Pancreas (tissue), 10 donors: ENCODE data around the gene GFI1. TPM values are rescaled to one million over a fixed set of nuclear protein-coding genes. Genes with fewer than 3 reads are reported as not detected.

Experiments used
- ATAC-seq, 4 donors: fragments of 200-7000 bp; cut with Tn5 transposase; one replicate each; pipeline versions ENCODE4 v1.8.0 to v1.9.1; 2020; ENCODE audit warnings: mild to moderate bottlenecking in 4 of 4, moderate library complexity in 4 of 4
- DNase-seq, 6 donors: peaks; one replicate each; pipeline ENCODE4 v3.0.0-alpha.2; 2020
- FAIRE-seq: peaks from 2 replicates; lab custom pipeline; 2012; peaks lifted over from hg19 to GRCh38; lab: Jason Lieb, UNC
- H3K27ac ChIP-seq, 4 donors: fragments of 200-600 bp; sonication (generic); 1 replicate in 3 of 4; 2 replicates in 1 of 4; pipeline versions ENCODE4 v1.5.0 to v1.8.0; 2020
- H3K27me3 ChIP-seq, 4 donors: fragments of 200-600 bp; one replicate each; pipeline ENCODE4 v1.8.0; 2021
- H3K36me3 ChIP-seq, 3 donors: fragments of 200-600 bp; sonication (generic) in 1 of 3; one replicate each; pipeline versions ENCODE4 v1.5.0 to v1.8.0; 2020 to 2021
- H3K4me1 ChIP-seq, 3 donors: fragments of 200-600 bp; one replicate each; pipeline ENCODE4 v1.8.0; 2021
- H3K4me3 ChIP-seq, 4 donors: fragments of 200-600 bp; sonication (generic) in 2 of 4; one replicate each; pipeline versions ENCODE4 v1.5.0 to v1.8.0; 2020 to 2021
- H3K9me3 ChIP-seq, 4 donors: fragments of 200-600 bp; one replicate each; pipeline ENCODE4 v1.8.0; 2021
- CTCF ChIP-seq, 4 donors: fragments of 200-600 bp; sonication (generic) in 3 of 4; IDR thresholded peaks; one replicate each; pipeline versions ENCODE4 v1.5.0 to v1.8.0; 2021; ENCODE audit warnings: antibody characterized with exemption in 4 of 4
- WGBS, 2 donors: extraction: QIAGEN DNeasy Blood & Tissue Kit; methylation state at CpG; one replicate each; pipeline ENCODE4 v1.1.7; 2013; 5-methylcytosine and 5-hydroxymethylcytosine counted together
- intact Hi-C, 3 donors: fragments of 100-400 bp; cut with DNase I; formaldehyde crosslinking; loops; one replicate each; pipeline versions ENCODE4 v1.11.1 to v1.14.2; 2022
- polyA plus RNA-seq, 2 donors: library from polyadenylated mRNA; stranded (reverse); fragments of 200-250 nt; gene quantifications; one replicate each; pipeline ENCODE4 v1.2.3, GENCODE V29; 2013
- total RNA-seq, 6 donors: library from RNA; stranded (reverse); fragmentation: NEBNext Ultra II Directional in 4 of 6; extraction: Animal tissue kit (Norgen Biotek cat#: 25700) in 4 of 6; gene quantifications; one replicate each; pipeline versions ENCODE4 v1.2.1 to v1.2.4, GENCODE V29; 2021 to 2023
- donor health status: healthy with polysubstance abuse.
- donor health status: DM: no; HTN: no; CAD: no; lungs with moderate emphysema.
- donor health status: DM: no; HTN: no; CAD: no.
- donor health status: control.
- donor health status: control.
- donor health status: Bipolar disorder and iron deficiency.
- donor health status: DM: yes; HTN: yes; CAD: no.
- donor health status: DM: no; HTN: no; CAD: no.
- donor health status: DM: no; HTN: no; CAD: no.
- donor health status: DM: yes; HTN: yes; CAD: no.

Gene GFI1
- total and polyA plus RNA-seq, 8 donors: 5.2 to 7.4 (median 6.0) TPM

DNA sequence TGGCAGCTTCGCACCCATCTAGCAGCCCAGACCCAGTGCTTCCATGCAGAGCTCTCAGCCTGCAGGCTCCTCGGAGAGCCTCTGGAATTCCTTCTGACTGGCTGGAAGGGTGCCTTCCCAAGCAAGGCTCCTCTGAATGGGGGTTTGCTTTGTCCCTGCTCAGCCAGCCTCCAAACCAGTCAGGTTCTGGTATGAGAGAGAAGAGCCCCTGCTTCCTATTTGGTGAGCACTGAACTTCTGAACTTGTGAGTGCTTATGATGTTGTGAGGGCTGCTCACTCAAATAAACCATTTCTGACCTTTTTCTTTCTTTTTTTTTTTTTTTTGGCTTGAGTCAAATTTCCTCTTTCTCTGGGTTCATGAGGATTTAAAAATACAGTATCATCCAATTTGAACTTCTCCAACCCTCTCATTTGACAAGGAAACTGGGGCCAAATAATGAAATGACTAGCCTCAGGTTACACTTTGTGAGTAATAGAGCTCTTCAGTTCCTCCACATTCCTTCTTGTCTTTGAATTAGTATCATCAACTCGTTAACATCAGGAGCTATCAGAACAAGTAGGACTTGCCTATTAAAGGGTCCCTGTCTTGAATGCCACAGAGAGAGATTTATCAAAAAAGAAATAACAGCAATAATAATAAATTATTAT, 39.6 kb downstream of the GFI1 start:
- Histone ChIP-seq H3K27ac (no peak overlapping the region), H3K27me3 (no peaks in the 10 kb centered on the region), H3K4me3 (no peak overlapping the region), H3K4me1 (no peaks in the 10 kb centered on the region), H3K36me3 (no peaks in the 10 kb centered on the region), H3K9me3 (no peaks in the 10 kb centered on the region)
- FAIRE-seq (no peak), DNase-seq (no peak), ATAC-seq (no peak)
- TF ChIP-seq CTCF (IDR thresholded peaks at IDR 0.05): no peak
- WGBS, 2 donors: 59 to 70% methylated on average over 3 of the region's 3 CpGs
- intact Hi-C loops: no loop called here

GRCh38 chr1:92446546-92446945, 40.2 kb downstream of the GFI1 start:
- intact Hi-C loops: no loop called here
- DNase-seq: no peak
- H3K9me3 ChIP-seq: no peaks in the 10 kb centered on the region
- no peak for TF ChIP-seq CTCF (IDR thresholded peaks at IDR 0.05)
- H3K27ac ChIP-seq: no peak overlapping the region
- no peak for ATAC-seq
- no peaks in the 10 kb centered on the region for H3K27me3 ChIP-seq
- H3K4me3 ChIP-seq: no peak overlapping the region
- FAIRE-seq: no peak
- WGBS, 2 donors: 22 to 35% methylated on average over 2 of the region's 2 CpGs
- H3K4me1 ChIP-seq: no peaks in the 10 kb centered on the region
- H3K36me3 ChIP-seq: no peaks in the 10 kb centered on the region

DNA sequence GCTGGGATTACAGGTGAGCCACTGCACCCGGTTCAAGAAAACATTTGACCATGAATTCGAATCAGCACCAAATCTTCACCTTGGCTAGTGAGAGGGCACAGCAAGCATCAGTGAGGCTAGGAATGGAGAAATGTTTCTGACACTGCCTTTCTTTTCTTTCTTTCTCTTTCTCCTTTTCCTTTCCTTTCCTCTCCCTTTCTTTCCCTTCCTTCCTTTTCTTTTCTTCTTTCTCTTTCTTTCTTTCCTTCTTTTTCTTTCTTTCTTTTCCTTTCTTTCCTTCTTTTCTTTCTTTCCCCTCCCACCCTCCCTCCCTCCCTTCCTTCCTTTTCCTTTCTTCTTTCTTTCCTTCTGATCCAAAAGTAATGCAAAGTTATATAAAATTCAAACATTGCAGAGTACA, 40.9 kb downstream of the GFI1 start:
- 71 to 88% methylated on average over 2 of the region's 2 CpGs for WGBS, 2 donors
- Histone ChIP-seq H3K36me3 (no peaks in the 10 kb centered on the region), H3K9me3 (no peaks in the 10 kb centered on the region), H3K27ac (no peak overlapping the region), H3K4me1 (no peaks in the 10 kb centered on the region), H3K4me3 (no peak overlapping the region), H3K27me3 (no peaks in the 10 kb centered on the region)
- DNase-seq (no peak), ATAC-seq (no peak), FAIRE-seq (no peak)
- intact Hi-C loops: no loop called here
- TF ChIP-seq CTCF (IDR thresholded peaks at IDR 0.05): no peak

DNA sequence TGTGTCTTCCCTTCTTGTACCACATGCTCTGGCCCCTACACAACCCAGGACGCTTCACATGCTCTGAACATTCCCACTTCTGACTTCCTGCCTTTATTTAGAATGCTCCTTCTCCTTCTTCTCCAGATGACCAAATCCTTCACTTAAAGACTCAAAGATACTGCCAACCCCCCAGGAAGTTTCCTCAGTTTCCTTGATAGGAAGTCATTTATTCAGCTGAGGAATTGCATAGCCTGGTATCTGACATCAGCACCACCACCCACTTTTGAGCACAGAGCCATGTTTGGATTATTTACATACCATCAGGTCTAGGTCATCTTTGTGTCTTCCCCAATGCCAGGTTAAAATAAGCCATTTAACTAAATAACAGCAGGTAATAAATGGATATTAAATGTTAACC, 42.4 kb downstream of the GFI1 start:
- Histone ChIP-seq H3K4me1 (no peaks in the 10 kb centered on the region), H3K27ac (no peak overlapping the region), H3K9me3 (no peaks in the 10 kb centered on the region), H3K27me3 (no peaks in the 10 kb centered on the region), H3K36me3 (no peaks in the 10 kb centered on the region), H3K4me3 (no peak overlapping the region)
- DNase-seq (no peak), FAIRE-seq (no peak), ATAC-seq (no peak)
- WGBS, 2 donors: 87 to 100% methylated on average over 1 of the region's 1 CpG
- intact Hi-C loops: no loop called here
- TF ChIP-seq CTCF (IDR thresholded peaks at IDR 0.05): no peak

GRCh38 chr1:92443893-92444292, 42.8 kb downstream of the GFI1 start:
- no peak for DNase-seq
- Histone ChIP-seq H3K27ac (no peak overlapping the region), H3K27me3 (no peaks in the 10 kb centered on the region), H3K4me1 (no peaks in the 10 kb centered on the region), H3K9me3 (no peaks in the 10 kb centered on the region), H3K36me3 (no peaks in the 10 kb centered on the region), H3K4me3 (no peak overlapping the region)
- WGBS, 2 donors: 68 to 73% methylated on average over 3 of the region's 3 CpGs
- ATAC-seq: no peak
- no peak for FAIRE-seq
- TF ChIP-seq CTCF (IDR thresholded peaks at IDR 0.05): no peak
- intact Hi-C loops: no loop called here
